Skeletal muscle cell (primary cell): ENCODE data around the gene RCN1.
"Not testable (repeated sequence)": the region's sequence is repeated elsewhere in the genome, so short reads cannot be mapped to it uniquely, and the experiment has no call there.

Experiments
- DNase-seq: peaks from one replicate; pipeline ENCODE4 v3.0.0-alpha.2; 2010; ENCODE audit warnings: low read depth
- H3K4me3 ChIP-seq: 2 replicates; pipeline ENCODE4 v1.5.1; 2011; ENCODE audit warnings: low read depth, mild to moderate bottlenecking, control low read depth, low read length, moderate library complexity

Gene RCN1

DNA sequence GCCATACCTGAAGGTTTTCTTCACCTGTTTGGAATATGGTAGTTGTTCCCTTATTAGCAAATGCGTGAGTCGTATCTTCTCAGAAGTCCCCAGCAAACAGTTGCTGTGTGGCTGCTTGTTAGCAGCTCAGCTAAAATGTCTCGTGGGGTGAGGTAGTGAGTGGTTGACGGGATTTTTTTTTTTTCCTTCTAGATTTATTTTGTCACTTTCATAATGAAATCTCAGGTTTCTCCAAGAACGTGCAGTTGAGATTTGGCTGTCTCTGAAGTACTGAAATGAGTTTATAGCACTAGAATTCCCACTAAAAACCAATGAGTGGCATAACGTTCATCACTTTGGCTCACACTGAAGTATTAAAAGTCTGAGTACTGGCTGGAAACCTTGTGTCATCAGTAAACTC, 16.8 kb downstream of the RCN1 start:
- no peak overlapping the region for H3K4me3 ChIP-seq
- no peak for DNase-seq

- no peak for DNase-seq
- no peak overlapping the region for H3K4me3 ChIP-seq
Observed at GRCh38 chr11:32108576-32108975, 17.7 kb downstream of the RCN1 start.

DNA sequence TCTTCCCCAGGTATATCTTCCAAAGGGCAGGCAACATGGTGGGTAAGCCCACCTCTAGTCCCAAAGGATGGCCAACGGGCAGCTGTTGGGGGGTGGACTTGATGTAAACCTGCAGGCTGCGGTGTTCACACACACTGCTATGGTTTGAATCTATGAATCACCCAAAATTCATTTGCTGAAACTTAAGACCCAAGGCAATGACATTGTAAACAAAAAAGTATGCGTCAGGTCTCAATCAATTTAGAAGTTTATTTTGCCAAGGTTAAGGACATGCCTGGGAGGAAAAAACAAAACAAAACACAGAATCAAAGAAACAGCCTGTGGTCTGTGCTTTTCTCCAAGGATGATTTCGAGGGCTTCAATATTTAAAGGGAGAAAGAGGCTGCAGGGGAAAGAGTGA, 18.3 kb downstream of the RCN1 start:
- DNase-seq, result no peak
- no peak overlapping the region for H3K4me3 ChIP-seq

DNA sequence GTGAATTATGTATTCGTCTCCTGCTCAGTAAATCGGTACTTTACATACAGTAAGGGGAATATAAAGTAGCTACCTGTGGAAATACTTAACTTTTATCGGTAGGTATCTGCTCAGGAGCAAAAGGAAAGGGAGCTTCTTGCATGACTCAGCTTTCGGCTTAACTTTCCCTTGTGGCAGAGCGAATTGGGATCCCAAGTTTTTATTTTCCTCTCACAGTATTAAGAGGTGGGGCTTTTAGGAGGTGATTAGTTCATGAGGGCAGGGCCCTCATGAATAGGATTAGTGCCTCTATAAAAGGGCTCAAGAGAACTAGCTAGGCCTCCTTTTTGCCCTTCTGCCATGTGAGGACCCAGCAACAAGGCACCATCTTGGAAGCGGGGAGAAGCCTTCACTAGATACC, 18.7 kb downstream of the RCN1 start:
- DNase-seq, result no peak
- H3K4me3 ChIP-seq, result no peak overlapping the region

DNA sequence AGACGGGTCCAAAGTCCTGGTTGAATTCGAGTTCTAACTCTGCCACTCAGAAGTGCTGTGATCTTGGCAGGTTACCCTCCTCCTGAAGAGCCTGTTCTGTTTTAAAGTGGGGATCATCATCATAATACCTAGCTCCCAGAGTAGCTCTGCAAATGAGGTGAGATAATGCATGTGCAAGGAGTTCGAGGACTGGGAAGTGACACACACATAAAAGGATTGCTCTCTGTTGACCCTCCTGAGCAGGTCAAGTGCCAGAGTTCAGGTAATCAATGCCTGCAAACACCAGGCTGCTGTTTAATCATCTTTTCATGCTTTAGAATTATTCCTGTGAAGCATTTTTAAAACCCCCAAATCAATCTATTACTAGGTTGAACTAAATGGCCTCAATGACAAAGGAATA, 19.9 kb downstream of the RCN1 start:
- H3K4me3 ChIP-seq, result no peak overlapping the region
- no peak for DNase-seq

DNA sequence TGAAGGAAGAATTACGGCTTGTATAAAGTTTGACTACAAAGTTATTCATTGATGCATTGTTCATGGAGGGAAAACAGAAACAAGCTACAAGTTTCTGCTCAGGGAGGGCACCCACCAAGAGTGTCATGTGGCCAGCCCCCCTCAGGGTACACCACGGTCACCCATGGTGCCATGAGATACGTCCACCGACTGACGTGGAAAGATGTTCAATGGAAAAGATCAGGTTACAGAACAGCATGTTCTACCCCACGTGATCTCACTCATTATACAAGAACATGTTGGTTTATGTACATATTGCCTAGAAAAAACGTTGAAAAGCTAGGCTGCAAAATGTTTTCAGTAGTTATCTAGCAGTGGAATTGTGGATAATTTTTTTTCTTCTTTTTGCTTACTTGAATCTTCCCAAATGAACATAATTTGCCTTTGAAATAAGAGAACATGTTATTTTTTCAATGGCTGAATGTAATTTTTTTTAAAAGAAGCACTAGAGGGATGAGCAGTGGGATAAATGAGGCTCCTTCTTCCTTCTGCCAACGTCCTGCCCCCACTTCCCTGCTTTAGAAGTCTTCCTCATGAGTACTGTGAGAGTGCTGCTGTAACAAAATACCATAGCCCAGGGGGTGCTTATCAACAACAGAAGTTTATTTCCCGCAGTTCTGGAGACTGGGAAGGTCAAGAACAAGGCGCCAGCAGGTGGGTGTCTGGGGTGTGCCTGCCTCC, 22.5 kb downstream of the RCN1 start:
- DNase-seq, result peak; percentile 84
- no peak overlapping the region for H3K4me3 ChIP-seq

- H3K4me3 ChIP-seq, result no peak overlapping the region
- no peak for DNase-seq
Observed at GRCh38 chr11:32113920-32114203, 23.0 kb downstream of the RCN1 start.

GRCh38 chr11:32115446-32115845, 24.6 kb downstream of the RCN1 start:
- H3K4me3 ChIP-seq, result no peak overlapping the region
- DNase-seq, result no peak

DNA sequence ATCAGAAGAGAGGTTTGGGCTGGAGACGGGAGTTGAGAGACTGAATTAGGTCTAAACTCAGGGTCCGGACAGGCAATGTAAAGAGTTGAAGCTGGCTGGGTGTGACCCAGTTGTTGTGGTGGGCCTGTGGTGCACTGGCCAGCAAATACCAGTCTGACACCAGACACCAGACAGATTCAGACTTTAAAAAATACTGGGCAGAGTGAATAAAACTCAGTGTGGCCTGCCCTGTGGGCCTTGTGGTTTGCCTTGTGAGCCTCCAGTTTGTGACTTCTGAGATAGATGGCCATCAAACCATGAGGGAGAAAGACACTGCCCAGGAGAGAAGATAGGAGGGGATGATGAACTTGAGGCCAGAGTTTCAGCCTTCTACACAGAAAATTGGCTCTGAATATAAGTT, 25.8 kb downstream of the RCN1 start:
- DNase-seq, result no peak
- H3K4me3 ChIP-seq, result no peak overlapping the region

GRCh38 chr11:32118025-32118974, 27.4 kb downstream of the RCN1 start:
- H3K4me3 ChIP-seq, result no peak overlapping the region
- DNase-seq, result no peak

- H3K4me3 ChIP-seq, DNase-seq: not testable (repeated sequence)
Observed at GRCh38 chr11:32119139-32119538, 28.3 kb downstream of the RCN1 start.

DNA sequence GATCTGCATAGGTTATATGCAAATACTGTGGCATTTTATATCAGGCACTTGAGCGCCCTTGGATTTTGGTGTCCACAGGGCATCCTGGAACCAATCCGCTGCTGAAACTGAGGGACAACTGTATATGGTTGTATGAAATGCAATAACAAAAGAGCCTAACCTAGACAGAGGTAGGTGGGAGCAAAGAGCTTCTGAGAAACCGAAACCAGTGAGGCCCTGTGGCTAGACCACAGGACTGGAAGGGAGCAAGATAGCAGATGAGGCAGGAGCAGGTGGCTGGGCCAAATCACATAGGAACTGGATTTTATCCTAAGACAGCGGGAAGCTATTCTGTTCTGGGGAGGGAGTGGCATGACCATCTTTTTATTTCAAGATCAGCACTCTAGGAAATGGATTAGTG, 30.1 kb downstream of the RCN1 start:
- H3K4me3 ChIP-seq, result no peak overlapping the region
- no peak for DNase-seq

DNA sequence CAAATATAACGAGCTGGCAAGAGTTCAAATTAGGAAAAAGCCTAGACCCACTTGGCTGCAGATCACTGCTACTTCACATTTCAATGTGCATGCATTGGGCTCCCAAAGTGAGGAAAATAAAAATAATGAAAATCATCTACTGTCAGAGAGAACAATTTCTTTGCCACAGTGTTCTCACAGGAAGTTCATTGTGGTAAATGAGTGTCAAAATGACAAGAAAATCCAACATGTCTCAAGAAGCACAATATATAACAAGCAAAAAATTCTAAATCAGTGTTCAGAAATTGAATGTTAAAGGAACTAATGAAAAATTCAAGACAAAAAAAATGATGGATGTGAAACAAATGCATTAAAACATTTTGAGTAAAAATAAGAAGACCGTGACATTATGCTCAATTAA, 31.3 kb downstream of the RCN1 start:
- H3K4me3 ChIP-seq, result no peak overlapping the region
- no peak for DNase-seq

- no peak for DNase-seq
- no peak overlapping the region for H3K4me3 ChIP-seq
Observed at GRCh38 chr11:32131321-32131720, 40.4 kb downstream of the RCN1 start.

GRCh38 chr11:32136657-32137056, 45.8 kb downstream of the RCN1 start:
- no peak for DNase-seq
- no peak overlapping the region for H3K4me3 ChIP-seq

GRCh38 chr11:32137263-32137662, 46.4 kb downstream of the RCN1 start:
- no peak overlapping the region for H3K4me3 ChIP-seq
- DNase-seq, result peak; percentile 92

DNA sequence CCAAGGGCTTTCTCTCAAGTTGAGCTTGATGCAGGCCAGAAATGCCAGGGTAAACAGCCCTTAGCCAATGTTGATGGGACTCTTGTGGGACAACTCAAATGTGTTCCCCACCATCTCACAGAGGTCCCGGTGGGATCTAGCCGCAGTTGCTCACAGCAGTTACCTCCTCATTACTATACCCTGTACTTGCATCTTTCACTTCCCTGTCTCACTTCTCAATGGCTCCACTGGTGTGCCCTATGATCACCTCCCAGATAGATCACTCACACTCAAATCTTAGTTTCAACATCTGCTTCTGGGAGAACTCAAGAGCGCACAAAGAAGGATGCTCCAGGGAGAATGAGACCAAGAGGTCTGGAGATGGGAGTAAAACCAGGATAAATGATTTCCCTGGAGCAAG, 47.0 kb downstream of the RCN1 start:
- no peak overlapping the region for H3K4me3 ChIP-seq
- DNase-seq, result no peak

DNA sequence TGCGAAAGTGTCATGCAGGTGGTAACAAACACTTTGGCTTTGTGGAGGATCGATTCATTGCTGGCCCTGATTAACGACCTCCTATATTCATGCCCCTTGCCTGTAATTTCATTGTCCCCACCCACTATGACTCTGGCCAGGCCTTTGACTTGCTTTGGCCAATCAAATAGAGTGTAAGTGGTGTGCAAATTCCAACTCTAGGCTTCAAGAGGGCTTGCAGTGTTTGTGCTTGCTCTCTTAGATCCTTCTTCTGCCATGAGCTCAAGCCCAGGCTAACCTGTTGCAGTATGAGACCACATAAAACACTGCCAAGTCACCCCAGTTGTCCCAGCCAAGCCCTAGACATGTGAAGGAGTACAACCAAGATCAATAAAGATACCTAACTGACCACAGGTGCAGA, 48.0 kb downstream of the RCN1 start:
- DNase-seq, result no peak
- H3K4me3 ChIP-seq, result no peak overlapping the region

- no peak for DNase-seq
Observed at GRCh38 chr11:32139896-32140520, 49.1 kb downstream of the RCN1 start.

DNA sequence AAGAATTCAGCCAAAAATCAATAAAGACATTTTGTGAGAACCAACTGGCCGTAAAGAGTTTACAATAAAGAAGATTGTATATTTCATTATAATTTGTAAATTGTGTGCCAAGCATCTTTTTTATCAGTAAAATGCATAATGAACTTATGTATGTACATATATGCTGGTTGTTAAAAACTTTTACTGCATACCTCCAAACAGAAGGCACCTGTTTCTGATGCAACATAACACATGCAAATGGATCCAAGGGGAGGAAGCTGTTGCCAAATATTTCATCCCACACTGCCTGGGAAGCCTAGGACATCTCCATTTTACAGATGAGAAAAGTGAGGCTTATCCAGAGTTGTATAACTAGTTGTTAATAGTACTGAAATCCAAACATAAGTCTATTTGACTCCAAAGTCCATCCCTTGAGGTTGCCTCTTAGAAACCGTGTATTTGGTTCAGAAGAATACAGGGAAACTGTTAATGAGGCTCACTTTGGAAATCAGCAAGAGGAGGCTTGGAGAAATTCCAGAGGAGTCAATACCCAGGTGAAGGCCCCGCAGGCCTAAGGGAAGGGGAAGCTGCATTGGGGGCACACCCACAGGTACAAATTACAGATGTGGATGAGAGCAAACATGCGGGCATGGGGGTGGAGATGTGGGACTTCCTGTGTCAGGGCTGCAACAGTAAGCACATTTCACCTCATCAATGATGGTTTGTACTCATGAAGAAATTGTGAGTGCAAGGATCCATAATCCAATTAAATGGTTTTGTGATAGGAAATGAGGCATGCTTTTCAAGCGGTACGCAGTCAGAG, 51.1 kb downstream of the RCN1 start:
- no peak overlapping the region for H3K4me3 ChIP-seq
- no peak for DNase-seq

More at GRCh38 chr11:32139896-32140520, 49.1 kb downstream of the RCN1 start:
- H3K4me3 ChIP-seq, result no peak overlapping the region
